Osteocyte (in vitro differentiated cells): Measurements from ENCODE around the gene DISC1. TPM values are rescaled to one million over a fixed set of nuclear protein-coding genes. Genes with fewer than 3 reads are reported as not detected.

Experiments
- DNase-seq: peaks from one replicate; pipeline ENCODE4 v3.0.0; 2021; ENCODE audit warnings: mixed read lengths; ENCODE audit not compliant: unreplicated experiment; ENCODE audit errors: extremely low spot score
- H3K27ac Mint-ChIP-seq: one replicate; pipeline ENCODE4 v1.8.0; 2021; ENCODE audit warnings: mild to moderate bottlenecking, mixed read lengths; ENCODE audit not compliant: unreplicated experiment
- H3K27me3 Mint-ChIP-seq: one replicate; pipeline ENCODE4 v1.8.0; 2021; ENCODE audit warnings: mixed read lengths; ENCODE audit not compliant: unreplicated experiment
- H3K36me3 Mint-ChIP-seq: one replicate; pipeline ENCODE4 v1.8.0; 2021; ENCODE audit warnings: mixed read lengths; ENCODE audit not compliant: unreplicated experiment
- H3K4me1 Mint-ChIP-seq: one replicate; pipeline ENCODE4 v1.8.0; 2021; ENCODE audit warnings: mixed read lengths; ENCODE audit not compliant: unreplicated experiment
- H3K4me3 Mint-ChIP-seq: one replicate; pipeline ENCODE4 v1.8.0; 2021; ENCODE audit warnings: mild to moderate bottlenecking, moderate library complexity, mixed read lengths; ENCODE audit not compliant: unreplicated experiment
- H3K9me3 Mint-ChIP-seq: one replicate; pipeline ENCODE4 v1.8.0; 2021; ENCODE audit warnings: mixed read lengths; ENCODE audit not compliant: unreplicated experiment
- total RNA-seq: library from RNA; stranded (reverse); gene quantifications from 2 replicates; pipeline ENCODE4 v1.2.1, GENCODE V29; 2021
- TF ChIP-seq, protein P1 (sequence below): fragments of 200-600 bp; sonication (generic); IDR thresholded peaks from 2 replicates; pipeline ENCODE4 v1.5.0; 2021; ENCODE audit warnings: antibody characterized with exemption, mild to moderate bottlenecking, moderate library complexity

DISC1 gene
- total RNA-seq, 1 donor from 2014 or later: 15.6 TPM

DNA sequence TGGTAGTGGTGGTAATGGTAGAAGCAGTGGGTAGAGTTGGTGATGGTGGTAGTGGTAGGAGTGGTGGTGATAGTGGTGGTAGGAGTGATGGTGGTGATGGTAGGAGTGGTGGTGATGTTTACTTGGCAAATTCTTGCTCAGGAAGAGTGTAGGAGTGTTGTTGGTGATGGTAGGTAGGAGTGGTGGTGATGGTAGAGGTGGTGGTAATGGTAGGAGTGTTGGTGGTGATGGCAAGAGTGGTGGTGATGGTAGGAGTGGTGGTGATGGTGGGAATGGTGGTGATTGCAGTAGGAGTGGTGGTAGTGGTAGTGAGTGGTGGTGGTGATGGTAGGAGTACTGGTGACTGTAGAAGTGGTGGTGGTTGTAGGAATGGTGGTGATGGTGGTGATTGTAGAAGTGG, 106.5 kb downstream of the DISC1 start:
- TF ChIP-seq, protein P1, sequence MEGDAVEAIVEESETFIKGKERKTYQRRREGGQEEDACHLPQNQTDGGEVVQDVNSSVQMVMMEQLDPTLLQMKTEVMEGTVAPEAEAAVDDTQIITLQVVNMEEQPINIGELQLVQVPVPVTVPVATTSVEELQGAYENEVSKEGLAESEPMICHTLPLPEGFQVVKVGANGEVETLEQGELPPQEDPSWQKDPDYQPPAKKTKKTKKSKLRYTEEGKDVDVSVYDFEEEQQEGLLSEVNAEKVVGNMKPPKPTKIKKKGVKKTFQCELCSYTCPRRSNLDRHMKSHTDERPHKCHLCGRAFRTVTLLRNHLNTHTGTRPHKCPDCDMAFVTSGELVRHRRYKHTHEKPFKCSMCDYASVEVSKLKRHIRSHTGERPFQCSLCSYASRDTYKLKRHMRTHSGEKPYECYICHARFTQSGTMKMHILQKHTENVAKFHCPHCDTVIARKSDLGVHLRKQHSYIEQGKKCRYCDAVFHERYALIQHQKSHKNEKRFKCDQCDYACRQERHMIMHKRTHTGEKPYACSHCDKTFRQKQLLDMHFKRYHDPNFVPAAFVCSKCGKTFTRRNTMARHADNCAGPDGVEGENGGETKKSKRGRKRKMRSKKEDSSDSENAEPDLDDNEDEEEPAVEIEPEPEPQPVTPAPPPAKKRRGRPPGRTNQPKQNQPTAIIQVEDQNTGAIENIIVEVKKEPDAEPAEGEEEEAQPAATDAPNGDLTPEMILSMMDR: no peak
- Mint-ChIP-seq H3K4me3 (no peak overlapping the region), H3K36me3 (no peaks in the 10 kb centered on the region), H3K9me3 (no peaks in the 10 kb centered on the region), H3K4me1 (peaks cover 17% of the 10 kb centered on the region), H3K27ac (no peak overlapping the region), H3K27me3 (no peaks in the 10 kb centered on the region)
- DNase-seq: no peak

DNA sequence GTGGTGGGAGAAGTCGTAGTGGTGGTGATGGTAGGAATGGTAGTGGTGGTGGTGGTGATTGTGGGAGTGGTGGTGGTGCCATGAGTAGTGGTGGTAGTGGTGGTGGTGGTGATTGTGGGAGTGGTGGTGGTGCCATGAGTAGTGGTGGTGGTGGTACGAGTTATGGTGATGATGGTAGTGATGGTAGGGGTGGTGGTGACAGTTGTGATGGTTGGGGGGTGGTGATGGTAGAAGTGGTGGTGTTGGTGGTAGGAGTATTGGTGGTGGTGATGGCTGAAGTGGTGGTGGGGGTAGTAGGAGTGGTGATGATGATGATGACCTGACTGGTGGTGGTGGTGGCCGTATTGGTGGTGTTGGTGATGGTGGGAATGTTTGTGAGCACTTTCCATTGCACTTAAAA, 107.1 kb downstream of the DISC1 start:
- H3K4me3 Mint-ChIP-seq: no peak overlapping the region
- TF ChIP-seq, protein P1: no peak
- no peak overlapping the region for H3K27ac Mint-ChIP-seq
- peaks cover 17% of the 10 kb centered on the region for H3K4me1 Mint-ChIP-seq
- H3K27me3 Mint-ChIP-seq: no peaks in the 10 kb centered on the region
- no peaks in the 10 kb centered on the region for H3K36me3 Mint-ChIP-seq
- H3K9me3 Mint-ChIP-seq: no peaks in the 10 kb centered on the region
- no peak for DNase-seq

DNA sequence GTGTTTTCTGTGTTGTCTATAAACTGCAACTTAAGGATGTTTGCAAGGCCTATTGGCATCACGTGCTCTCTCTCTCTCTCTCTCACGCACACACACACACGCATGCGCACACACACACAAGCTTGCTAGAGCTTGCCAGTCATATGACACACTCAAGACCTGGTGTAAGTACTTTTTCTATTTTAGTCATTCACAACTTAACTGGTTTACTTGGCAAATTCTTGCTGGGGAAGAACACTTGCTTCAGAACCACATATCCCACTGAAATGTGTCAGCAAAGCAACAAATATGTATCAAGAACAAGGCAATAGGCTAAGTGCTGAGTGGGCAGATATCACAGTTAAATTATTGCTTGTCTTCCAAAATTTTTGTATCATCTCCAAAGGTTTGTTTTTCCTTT, 107.8 kb downstream of the DISC1 start:
- Mint-ChIP-seq H3K4me3 (no peak overlapping the region), H3K27me3 (no peaks in the 10 kb centered on the region), H3K36me3 (peaks cover 4% of the 10 kb centered on the region), H3K4me1 (peaks cover 13% of the 10 kb centered on the region), H3K27ac (no peak overlapping the region), H3K9me3 (peaks cover 7% of the 10 kb centered on the region)
- DNase-seq: no peak
- TF ChIP-seq, protein P1: no peak

DNA sequence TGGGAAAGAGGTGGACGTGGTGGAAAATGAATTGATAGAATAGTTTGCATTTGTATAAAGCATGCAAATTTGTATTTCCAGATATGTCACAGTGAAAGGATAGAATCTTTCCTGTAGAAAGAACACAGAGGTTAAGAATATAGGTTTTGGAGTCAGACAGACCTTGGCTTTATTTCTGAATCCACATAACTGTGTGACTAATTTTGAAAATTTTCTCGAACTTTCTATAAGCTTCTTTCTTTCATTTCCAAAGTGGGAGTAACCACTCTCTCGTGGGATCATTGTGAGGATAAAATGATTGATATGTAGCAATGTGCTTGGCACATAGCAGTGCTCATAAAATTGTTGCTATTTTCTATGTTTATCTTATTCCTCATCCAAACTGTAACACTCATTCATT, 108.8 kb downstream of the DISC1 start:
- TF ChIP-seq, protein P1: no peak
- peaks cover 7% of the 10 kb centered on the region for H3K9me3 Mint-ChIP-seq
- no peaks in the 10 kb centered on the region for H3K27me3 Mint-ChIP-seq
- no peak overlapping the region for H3K27ac Mint-ChIP-seq
- peaks cover 5% of the 10 kb centered on the region for H3K36me3 Mint-ChIP-seq
- peaks cover 3% of the 10 kb centered on the region for H3K4me1 Mint-ChIP-seq
- no peak for DNase-seq
- no peak overlapping the region for H3K4me3 Mint-ChIP-seq

DNA sequence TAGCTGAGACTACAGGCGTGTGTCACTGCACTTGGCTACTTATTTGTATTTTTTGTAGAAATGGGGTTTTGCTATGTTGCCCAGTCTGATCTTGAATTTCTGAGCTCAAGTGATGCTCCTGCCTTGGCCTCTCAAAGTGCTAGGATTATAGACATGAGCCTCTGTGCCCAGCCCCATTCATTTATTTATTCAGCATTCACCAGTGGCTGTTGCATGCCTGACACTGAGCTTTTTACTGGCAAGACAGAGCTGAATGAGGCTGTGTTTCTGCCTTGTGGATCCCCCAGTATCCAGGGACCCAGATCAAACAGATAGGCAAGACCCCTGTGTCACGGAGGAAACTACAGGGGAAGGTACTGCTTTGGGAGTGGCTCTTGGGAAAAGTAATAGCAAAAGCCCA, 109.4 kb downstream of the DISC1 start:
- H3K36me3 Mint-ChIP-seq: peaks cover 5% of the 10 kb centered on the region

More for the DNA sequence above, 109.4 kb downstream of the DISC1 start:
- H3K9me3 Mint-ChIP-seq: peaks cover 7% of the 10 kb centered on the region
- DNase-seq: no peak
- H3K4me1 Mint-ChIP-seq: no peaks in the 10 kb centered on the region
- H3K27me3 Mint-ChIP-seq: no peaks in the 10 kb centered on the region
- H3K27ac Mint-ChIP-seq: no peak overlapping the region
- no peak overlapping the region for H3K4me3 Mint-ChIP-seq
- TF ChIP-seq, protein P1: no peak
